HG02763 (cell line): Measurements from ENCODE around the gene UBE4A.
A peak's percentile ranks its signal among the peaks of the same experiment; 100 is the strongest.

ENCODE experiments used
- ATAC-seq: cut with Tn5 transposase; IDR thresholded peaks from one replicate; pipeline ENCODE4 v1.9.1; 2021; ENCODE audit warnings: mild to moderate bottlenecking, moderate library complexity; ENCODE audit not compliant: unreplicated experiment

The UBE4A gene

DNA sequence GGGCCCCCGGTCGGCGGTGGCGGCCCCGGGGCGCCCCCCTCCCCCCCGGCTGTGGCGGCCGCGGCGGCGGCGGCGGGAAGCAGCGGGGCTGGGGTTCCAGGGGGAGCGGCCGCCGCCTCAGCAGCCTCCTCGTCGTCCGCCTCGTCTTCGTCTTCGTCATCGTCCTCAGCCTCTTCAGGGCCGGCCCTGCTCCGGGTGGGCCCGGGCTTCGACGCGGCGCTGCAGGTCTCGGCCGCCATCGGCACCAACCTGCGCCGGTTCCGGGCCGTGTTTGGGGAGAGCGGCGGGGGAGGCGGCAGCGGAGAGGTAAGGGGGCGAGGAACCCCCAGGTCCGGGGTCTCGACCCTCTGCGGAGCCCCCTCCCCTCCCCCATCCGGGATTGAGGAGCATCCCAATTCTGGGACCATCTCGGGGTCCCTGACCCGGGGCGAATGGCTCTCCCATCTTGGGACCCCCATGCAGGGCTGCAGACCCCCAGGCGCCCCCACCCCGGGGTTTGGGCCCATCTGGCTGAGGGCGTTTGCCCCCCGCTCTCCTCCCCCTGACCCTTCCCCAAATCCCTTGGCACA, 77.3 kb downstream of the UBE4A start:
- ATAC-seq: peak; percentile 24

- ATAC-seq: no peak
Observed at GRCh38 chr11:118437208-118438125, 78.1 kb downstream of the UBE4A start.

GRCh38 chr11:118438314-118438931, 79.0 kb downstream of the UBE4A start:
- ATAC-seq: no peak

DNA sequence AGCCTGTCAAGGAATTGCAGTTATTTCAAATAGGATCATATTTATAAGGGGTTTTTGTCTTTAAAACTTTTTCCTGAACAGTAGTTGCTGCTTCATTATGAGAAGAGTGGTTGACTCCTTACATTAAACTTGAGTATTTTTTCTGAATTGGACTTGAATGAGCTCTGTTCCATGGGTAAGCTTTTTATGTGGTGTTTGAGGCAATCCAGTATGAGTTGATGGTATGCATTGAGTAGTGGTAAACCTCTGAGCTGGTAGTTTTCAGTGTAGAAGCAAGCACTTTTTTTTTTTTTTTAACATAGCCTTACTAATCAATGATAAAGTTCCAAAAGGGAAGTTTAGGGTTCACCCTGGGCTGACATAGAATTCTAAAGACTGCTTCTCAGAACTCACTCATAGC, 80.2 kb downstream of the UBE4A start:
- no peak for ATAC-seq

DNA sequence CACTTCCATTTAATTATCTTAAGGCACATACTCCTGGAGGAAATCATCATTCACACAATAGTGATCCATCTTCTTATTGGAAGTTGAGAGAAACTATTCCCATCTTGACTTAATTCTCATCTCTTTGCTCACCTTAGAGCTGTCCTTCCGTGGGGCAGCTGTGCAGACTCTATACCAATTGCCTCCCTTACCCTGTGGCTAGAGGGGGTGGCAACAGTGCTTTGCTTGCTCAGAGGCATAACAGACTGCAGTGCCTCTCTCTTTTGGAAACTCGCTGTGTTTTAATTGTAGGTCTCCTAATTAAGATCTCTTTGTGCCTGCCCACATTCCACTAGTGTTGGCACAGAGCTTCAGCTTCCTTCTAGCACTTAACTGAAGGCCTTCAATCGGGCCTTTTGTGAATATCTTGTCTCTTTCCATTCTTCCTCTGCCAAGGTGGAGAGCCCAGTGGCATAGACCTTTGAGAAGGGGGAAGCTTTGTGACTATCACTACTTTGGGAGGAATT, 82.4 kb downstream of the UBE4A start:
- no peak for ATAC-seq

DNA sequence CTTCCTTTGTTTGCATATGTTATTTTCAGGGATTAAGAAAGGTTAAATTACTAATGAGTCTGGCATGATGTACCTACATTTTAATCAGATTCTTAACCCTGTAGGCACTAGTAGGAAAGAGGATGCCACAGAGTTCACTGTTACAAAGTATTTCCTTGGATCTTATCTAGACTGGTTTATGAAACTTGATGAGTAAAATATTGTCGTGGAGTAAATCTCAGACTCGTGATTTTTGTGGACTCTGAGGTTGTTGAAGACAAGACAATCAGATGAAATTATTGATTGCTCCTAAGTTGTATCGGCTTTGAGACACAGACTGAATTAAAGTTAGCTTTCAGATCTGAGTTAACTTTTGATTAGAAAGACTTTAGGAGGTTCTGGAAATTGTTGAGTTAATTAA, 82.9 kb downstream of the UBE4A start:
- no peak for ATAC-seq

DNA sequence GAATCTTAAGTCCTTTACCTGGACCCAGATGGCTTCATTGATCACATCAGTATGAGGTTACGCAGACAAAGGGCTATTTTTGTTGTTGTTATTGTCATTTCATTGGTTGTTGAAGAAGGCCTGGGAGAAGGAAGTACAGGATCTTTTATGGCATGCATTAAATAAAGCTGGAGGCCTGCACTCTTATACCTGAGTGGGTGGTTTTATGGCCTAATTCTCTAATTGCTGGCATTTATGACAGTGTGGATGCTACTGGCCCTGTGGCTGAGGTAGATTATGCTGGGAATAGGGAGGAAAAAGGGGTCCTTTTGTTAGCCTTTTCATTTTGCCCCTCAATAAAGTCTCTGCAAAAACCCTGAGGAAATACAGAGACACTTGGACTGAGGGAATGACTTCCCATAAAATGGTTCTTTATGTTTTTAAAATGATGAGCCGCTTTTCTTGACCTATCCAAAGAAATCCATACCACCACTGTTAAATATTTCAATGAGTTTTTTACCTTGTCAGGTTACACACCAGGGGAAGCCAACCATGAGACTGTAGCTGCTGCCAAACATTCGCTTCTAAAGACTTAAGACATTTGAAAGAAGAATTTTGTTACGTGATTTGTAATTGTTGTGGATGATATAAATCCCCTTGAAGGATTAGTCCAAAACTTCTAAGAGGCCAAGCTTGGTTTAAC, 83.6 kb downstream of the UBE4A start:
- no peak for ATAC-seq

DNA sequence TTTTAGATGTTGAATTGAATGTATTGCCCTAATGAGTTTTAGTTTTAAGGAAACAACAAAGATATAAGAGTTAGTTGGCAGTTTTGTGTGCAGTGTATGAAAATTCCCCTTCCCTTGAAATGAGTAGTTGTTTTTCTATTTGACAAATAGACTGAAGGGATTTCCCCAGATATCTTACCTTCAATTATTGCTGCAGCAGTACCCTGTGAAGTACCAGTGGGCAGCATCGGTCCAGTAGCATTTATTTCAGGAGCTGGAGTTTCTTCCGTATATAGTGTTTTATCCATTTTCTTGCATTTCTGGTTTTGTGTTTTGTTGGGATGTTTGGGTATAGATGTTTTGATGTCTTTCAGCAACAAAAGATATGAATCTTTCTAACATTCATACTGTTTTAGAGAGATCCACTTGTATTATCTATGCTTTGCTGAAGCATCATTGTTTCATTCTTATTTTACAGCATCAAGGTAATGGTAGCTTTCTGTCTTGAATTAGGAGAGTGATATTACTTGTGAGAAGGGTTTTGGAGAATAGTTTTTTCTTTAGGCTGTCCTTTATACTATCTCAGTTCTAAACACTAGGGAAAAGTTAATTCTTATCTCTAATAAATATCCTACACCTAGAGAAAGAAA, 84.3 kb downstream of the UBE4A start:
- ATAC-seq: no peak

GRCh38 chr11:118447423-118447822, 88.0 kb downstream of the UBE4A start:
- ATAC-seq: no peak

DNA sequence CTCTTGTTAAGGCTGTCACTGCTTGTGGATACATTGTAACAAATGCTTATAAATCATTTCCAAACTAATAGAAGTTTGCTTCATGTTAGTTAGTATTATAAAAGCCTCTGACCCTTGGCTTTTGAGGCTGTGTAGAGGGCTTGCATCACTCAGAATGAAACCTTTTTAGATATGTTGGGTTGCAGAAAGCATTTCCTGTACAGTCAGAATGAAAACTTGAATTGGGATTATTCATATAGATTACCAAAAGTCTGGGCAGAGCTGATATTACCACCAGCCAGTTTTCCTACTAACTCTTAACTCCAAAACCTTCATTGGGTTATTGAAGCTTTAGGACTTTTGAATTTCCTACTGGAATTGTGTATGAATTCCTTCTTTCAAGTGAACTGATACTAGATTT, 88.9 kb downstream of the UBE4A start:
- peak; percentile 73 for ATAC-seq
